Fibroblast of skin of right quadriceps (primary cell): Measurements from ENCODE around the gene ARMC5.

Experiments
- DNase-seq: peaks from one replicate; pipeline ENCODE4 v3.0.0-alpha.2; 2013

Gene ARMC5

GRCh38 chr16:31461921-31462804, 2.9 kb downstream of the ARMC5 start:
- DNase-seq = no peak

DNA sequence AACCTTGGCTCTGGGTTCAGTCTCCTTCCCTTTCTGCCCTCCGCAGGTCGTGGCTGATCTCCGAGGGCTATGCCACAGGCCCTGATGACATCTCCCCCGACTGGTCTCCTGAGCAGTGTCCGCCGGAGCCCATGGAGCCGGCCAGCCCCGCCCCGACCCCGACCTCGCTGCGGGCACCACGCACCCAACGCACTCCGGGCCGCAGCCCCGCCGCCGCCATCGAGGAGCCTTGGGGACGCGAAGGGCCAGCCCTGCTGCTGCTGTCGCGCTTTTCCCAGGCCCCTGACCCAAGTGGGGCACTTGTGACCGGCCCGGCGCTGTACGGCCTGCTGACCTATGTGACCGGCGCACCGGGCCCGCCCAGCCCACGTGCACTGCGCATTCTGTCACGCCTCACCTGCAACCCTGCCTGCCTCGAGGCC, 5.1 kb downstream of the ARMC5 start:
- no peak for DNase-seq

DNA sequence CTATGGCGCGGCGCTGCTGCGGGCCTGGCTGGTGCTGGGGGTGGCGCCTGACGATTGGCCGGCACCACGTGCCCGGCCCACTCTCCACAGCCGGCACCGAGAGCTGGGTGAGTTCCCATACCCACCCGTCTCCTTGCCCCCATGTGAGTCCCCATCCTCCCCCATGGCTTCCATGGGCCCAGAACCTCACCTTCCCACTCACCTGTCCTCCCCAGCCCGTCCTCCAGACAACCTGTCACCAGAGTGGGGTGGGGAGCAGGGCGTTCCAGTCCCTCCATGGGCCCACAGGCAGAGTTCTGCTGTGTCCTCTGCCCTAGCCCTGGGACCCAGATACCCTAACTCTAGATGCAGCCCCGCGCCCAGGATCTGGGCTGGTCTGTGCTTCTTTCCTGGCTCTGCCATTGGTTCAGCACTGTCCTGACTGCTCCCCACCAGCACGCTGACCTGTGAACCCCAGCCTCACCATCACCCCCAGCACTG, 5.5 kb downstream of the ARMC5 start:
- DNase-seq = no peak

- DNase-seq = no peak
These were observed 6.6 kb downstream of the ARMC5 start for GRCh38 chr16:31465788-31466370.

DNA sequence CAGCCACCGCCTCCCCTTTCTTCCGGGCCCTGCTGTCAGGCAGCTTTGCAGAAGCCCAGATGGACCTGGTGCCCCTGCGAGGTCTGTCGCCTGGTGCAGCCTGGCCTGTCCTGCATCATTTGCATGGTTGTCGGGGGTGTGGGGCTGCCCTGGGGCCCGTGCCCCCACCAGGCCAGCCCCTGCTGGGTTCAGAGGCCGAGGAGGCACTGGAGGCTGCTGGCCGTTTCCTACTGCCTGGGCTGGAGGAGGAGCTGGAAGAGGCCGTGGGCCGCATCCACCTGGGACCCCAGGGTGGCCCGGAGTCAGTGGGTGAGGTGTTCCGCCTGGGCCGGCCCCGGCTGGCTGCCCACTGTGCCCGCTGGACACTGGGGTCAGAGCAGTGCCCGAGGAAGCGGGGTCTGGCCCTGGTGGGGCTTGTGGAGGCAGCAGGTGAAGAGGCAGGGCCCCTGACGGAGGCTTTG, 7.1 kb downstream of the ARMC5 start:
- no peak for DNase-seq

DNA sequence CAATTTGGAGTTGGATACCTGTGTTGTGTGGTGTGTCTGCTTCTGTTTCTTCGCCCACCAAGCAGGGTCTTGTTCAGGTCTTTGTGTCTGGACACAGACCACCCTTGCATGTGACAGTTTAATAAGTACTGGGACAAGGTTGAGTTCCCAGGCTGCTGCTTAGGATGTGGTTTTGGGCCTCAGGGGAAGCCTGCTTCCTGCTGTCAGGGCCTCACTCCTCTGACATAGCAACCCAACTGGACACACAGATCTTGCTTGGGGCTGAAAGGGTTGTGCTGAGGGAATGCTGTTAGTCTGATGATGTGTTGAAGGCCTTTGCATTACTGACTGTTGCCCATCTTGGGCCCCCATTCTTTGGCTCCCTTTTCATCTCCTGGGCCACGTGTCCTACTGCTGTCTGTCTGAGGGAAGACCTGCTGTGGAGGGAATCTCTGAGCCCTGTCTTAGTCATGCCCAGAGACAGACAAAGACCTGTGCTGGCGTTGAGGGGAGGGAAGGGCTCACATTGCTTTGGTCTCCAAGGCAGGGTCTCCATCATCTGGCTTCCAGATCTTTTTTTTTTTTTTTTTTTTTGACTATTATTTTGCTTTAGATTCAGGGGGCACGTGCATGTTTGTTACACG, 8.0 kb downstream of the ARMC5 start:
- DNase-seq = no peak

DNA sequence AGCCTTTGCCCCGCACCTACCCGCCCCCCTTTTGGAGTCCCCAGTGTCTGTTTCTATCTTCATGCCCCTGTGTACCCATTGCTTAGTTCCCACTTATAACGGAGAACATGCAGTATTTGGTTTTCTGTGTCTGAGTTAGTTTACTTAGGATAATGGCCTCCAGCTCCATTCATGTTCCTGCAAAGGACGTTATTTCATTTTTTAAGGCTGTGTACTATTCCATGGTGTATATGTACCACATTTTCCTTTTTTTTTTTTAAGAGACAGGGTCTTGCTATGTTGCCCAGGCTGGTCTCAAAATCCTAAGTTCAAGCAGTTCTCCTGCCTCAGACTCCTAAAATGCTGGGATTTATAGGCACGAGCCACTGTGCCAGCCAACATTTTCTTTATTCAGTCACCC, 8.6 kb downstream of the ARMC5 start:
- no peak for DNase-seq

- DNase-seq = no peak
These were observed 11.3 kb downstream of the ARMC5 start for GRCh38 chr16:31470615-31471014.

DNA sequence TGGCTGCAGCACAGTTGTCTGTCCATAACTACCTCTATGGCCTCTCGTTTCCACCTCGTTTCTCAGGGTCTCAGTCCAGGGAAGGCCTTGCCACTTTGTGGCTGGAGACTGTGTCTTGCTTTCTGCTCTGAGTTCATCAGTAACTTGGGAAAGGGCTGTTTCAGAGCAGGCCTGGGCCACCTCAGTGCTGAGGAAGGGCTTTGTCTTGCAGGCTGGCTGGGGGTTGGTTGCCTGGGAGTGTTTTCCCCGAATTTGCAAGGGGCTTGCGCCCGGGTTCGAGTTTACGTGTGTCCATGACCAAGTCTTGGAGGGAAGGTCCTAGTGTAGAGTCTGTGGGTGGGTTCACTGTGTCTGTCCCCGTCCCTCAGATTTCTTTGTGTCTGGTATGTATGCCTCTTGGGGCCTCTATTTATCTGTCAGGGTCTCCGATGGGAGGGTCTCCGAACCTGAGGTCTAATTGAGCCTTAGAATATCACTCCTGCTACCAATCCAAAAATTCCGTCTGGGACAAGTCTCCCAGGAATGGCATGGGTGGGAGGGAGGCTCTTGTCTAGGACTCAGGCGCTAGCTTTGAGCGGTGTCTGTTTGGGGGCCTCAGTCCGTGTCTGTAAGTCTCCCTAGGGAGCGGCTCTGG, 12.1 kb downstream of the ARMC5 start:
- no peak for DNase-seq

- peak; percentile 91 for DNase-seq
These were observed 12.8 kb downstream of the ARMC5 start, which contains the start of gene TGFB1I1 for GRCh38 chr16:31471875-31472708. TGFB1I1 (plus strand) TSS chr16:31472152; CDS start chr16:31472189, 37 bp downstream.

- DNase-seq = peak; percentile 95
These were observed 13.5 kb downstream of the ARMC5 start for GRCh38 chr16:31472709-31473203.

DNA sequence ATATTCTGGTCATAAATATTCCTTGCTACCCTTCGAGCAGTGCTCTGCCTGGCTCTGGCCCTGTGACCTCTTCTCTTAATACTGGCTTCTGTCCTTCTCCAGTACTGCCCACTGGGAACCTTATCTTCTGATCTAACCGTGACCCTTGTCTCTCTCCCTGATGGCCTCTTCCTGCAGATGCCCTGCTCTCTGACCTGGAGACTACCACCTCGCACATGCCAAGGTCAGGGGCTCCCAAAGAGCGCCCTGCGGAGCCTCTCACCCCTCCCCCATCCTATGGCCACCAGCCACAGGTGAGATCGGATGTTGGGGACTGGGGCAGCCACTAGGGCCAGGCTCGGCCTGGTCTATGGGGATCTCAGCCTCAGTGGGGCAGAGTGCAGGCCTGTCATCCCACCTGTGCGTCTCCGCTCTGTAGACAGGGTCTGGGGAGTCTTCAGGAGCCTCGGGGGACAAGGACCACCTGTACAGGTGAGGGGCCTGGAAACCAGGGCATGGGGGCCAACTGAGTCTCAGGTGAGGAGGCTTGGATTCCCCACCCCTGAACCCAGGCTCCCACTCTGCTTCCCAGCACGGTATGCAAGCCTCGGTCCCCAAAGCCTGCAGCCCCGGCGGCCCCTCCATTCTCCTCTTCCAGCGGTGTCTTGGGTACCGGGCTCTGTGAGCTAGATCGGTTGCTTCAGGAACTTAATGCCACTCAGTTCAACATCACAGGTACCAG, 14.1 kb downstream of the ARMC5 start:
- no peak for DNase-seq

GRCh38 chr16:31474173-31474714, 14.9 kb downstream of the ARMC5 start:
- DNase-seq = peak; percentile 68

DNA sequence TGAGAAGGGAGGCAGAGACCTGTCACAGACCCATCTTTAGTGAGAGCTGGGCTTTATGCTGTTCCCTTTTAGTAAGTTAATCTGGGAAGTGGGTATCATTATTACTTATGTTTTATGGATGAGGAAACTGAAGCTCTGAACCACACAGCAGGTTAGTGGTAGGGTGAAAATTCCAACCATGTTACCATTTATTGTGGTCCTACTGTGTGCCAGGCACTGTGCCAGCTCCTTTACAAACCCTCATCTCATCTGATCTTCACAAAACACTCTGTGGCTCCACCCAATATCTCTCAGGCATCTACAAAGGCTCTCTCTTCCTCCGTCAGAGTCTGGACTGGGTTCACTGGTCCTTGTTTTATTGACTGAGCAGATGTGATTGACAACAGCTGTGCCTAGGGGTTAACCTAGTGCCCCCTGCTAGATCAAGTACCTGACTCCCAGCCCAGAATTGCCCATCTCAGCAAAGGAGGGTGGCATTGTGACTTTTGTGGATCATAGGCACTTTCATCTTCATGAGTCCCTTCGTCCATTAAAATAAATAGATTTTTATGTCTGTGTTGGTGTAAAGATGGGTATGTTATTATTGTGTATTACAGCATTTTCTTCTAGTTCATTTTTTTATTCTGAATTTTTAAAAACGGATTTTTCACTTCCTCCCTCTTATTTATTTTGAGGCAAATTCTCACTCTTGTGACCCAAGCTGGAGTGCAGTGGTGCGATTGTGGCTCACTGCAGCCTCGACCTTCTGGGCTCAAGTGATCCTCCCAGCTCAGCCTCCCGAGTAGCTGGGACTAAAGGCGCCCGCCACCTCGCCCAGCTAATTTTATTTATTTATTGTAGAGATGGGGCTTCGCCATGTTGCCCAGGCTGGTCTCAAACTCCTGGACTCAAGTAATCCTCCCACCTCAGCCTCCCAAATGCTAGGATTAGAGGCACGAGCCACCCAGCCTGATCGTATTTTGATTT, 15.8 kb downstream of the ARMC5 start:
- no peak for DNase-seq

DNA sequence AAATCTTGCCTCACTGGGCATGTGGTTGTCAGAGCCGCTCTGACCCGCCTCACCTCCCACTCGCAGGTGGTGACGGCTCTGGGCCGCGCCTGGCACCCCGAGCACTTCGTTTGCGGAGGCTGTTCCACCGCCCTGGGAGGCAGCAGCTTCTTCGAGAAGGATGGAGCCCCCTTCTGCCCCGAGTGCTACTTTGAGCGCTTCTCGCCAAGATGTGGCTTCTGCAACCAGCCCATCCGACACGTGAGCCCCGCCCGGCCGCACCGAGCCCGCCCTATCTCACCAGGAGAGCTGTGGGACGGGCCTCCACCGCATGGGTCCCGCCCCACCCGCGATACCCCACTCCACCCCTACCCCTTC, 16.6 kb downstream of the ARMC5 start:
- no peak for DNase-seq

DNA sequence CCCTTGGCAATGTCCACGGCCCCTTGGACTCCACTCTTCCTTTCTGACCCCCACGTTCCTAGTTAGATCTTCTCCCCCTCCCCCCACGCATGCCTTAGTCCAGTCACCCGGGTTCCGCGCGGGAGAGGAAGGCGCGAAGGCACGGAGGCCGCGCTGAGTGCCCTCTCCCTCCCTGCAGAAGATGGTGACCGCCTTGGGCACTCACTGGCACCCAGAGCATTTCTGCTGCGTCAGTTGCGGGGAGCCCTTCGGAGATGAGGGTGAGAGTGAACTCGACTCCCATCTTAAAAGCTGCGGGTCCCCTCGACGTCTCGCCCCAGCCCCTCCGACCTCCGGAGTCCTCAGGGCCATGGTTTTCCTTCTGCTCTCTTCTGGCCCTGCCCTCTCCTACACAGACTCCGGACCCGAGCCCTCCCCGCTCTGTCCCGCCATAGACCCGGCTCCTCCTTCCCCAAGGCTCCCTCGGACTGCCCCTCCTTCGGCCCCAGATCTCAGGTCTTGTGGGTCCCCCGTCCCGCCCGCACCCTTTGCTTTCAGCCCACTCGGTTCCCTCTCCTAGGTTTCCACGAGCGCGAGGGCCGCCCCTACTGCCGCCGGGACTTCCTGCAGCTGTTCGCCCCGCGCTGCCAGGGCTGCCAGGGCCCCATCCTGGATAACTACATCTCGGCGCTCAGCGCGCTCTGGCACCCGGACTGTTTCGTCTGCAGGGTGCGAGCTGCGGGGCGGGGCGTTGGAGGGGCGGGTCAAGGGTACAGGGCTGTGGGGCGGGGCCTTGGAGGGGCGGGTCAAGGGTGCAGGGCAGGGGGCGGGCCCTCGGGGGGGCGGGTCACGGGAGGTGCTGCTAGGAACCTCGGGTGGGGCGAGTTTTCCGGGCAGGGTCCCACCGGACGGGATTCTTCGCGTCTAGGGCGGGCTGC, 17.3 kb downstream of the ARMC5 start:
- no peak for DNase-seq

DNA sequence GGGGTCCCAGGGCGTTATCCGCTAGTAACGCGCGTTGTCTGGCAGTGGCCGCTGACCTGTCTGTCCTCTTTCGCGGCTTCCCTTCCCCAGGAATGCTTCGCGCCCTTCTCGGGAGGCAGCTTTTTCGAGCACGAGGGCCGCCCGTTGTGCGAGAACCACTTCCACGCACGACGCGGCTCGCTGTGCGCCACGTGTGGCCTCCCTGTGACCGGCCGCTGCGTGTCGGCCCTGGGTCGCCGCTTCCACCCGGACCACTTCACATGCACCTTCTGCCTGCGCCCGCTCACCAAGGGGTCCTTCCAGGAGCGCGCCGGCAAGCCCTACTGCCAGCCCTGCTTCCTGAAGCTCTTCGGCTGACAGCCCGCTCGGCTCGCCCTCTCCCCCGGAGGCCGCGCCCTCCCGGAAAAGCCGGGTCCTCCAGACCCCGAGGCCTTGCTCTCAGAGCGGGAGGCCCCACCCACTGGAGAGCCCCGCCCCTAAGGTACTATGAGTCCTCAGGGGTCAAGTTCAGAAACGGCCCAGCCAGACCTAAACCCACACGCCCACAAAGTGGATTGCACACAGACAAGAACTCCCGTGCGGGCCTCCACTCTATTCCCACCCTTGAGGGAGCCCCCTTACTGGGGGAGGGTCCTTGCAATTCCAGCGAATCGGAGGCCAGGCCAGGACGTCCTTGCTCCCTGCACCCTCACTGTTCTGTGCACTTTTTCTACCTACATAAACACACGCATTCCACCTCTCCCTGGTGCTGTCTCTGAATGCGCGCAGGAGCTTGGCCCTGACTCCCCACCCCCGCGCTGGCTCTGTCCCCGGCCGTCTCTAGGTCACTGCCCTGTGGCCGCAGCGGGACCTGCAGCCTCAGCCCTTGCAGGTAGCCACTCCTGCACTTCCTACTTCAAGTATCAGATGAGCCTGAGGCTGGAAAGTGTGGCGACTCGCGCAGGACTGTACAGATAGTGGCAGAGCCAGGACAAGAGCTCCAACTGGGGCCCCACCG, 18.2 kb downstream of the ARMC5 start:
- DNase-seq = no peak
